ENCODE results near the gene REXO1. TPM values are rescaled to one million over a fixed set of nuclear protein-coding genes. Genes with fewer than 3 reads are reported as not detected.
"Not testable (repeated sequence)": the region's sequence is repeated elsewhere in the genome, so short reads cannot be mapped to it uniquely, and the experiment has no call there.

The REXO1 gene
- 40.8 and 45.3 TPM in 2 replicates for total RNA-seq
- long read RNA-seq = 0 reads

GRCh38 chr19:1848399-1849131 is at the start of gene REXO1:
REXO1 (minus strand) TSS chr19:1848483; CDS start chr19:1848358, 125 bp downstream.
- peak within 1 kb of the TSS; percentile 97 for H3K27ac Mint-ChIP-seq (ENCODE audit: unreplicated experiment)
- H3K4me1 Mint-ChIP-seq = peaks cover 19% of the 10 kb centered on the region
- peak; percentile 99 for DNase-seq (ENCODE audit: low read depth, low spot score)
- no peaks in the 10 kb centered on the region for H3K27me3 Mint-ChIP-seq (ENCODE audit: low read depth)
- H3K4me3 Mint-ChIP-seq = peak within 1 kb of the TSS; percentile 94
- H3K9me3 Mint-ChIP-seq = no peaks in the 10 kb centered on the region
- TF ChIP-seq CTCF (conservative IDR thresholded peaks at IDR 0.05) = peak; percentile 98
- H3K36me3 Mint-ChIP-seq (ENCODE audit: low read depth) = no peaks in the 10 kb centered on the region

- H3K36me3 Mint-ChIP-seq (ENCODE audit: low read depth) = no peaks in the 10 kb centered on the region
- no peaks in the 10 kb centered on the region for H3K27me3 Mint-ChIP-seq (ENCODE audit: low read depth)
- no peak overlapping the region for H3K27ac Mint-ChIP-seq (ENCODE audit: unreplicated experiment)
- TF ChIP-seq CTCF (conservative IDR thresholded peaks at IDR 0.05) = no peak
- H3K4me1 Mint-ChIP-seq = peaks cover 10% of the 10 kb centered on the region
- H3K9me3 Mint-ChIP-seq = peaks cover 4% of the 10 kb centered on the region
- peak overlapping the region; percentile 15 for H3K4me3 Mint-ChIP-seq
- no peak for DNase-seq (ENCODE audit: low read depth, low spot score)
Observed at GRCh38 chr19:1896508-1896907, 48.2 kb upstream of the REXO1 start.

- peaks cover 4% of the 10 kb centered on the region for H3K9me3 Mint-ChIP-seq
- no peaks in the 10 kb centered on the region for H3K36me3 Mint-ChIP-seq (ENCODE audit: low read depth)
- DNase-seq (ENCODE audit: low read depth, low spot score) = no peak
- no peak for TF ChIP-seq CTCF (conservative IDR thresholded peaks at IDR 0.05)
- no peak overlapping the region for H3K4me3 Mint-ChIP-seq
- H3K4me1 Mint-ChIP-seq = peaks cover 10% of the 10 kb centered on the region
- H3K27ac Mint-ChIP-seq (ENCODE audit: unreplicated experiment) = no peak overlapping the region
- H3K27me3 Mint-ChIP-seq (ENCODE audit: low read depth) = no peaks in the 10 kb centered on the region
Observed at GRCh38 chr19:1893791-1894190, 45.5 kb upstream of the REXO1 start.

GRCh38 chr19:1889907-1890306 is 41.6 kb upstream of the REXO1 start:
- H3K4me3 Mint-ChIP-seq = peak overlapping the region; percentile 61
- H3K36me3 Mint-ChIP-seq (ENCODE audit: low read depth) = no peaks in the 10 kb centered on the region
- DNase-seq (ENCODE audit: low read depth, low spot score) = no peak
- no peak overlapping the region for H3K27ac Mint-ChIP-seq (ENCODE audit: unreplicated experiment)
- no peaks in the 10 kb centered on the region for H3K9me3 Mint-ChIP-seq
- H3K27me3 Mint-ChIP-seq (ENCODE audit: low read depth) = no peaks in the 10 kb centered on the region
- TF ChIP-seq CTCF (conservative IDR thresholded peaks at IDR 0.05) = no peak
- peaks cover 5% of the 10 kb centered on the region for H3K4me1 Mint-ChIP-seq

- H3K9me3 Mint-ChIP-seq = no peaks in the 10 kb centered on the region
- TF ChIP-seq CTCF (conservative IDR thresholded peaks at IDR 0.05) = no peak
- no peak overlapping the region for H3K27ac Mint-ChIP-seq (ENCODE audit: unreplicated experiment)
- H3K36me3 Mint-ChIP-seq (ENCODE audit: low read depth) = no peaks in the 10 kb centered on the region
- H3K27me3 Mint-ChIP-seq (ENCODE audit: low read depth) = no peaks in the 10 kb centered on the region
- DNase-seq (ENCODE audit: low read depth, low spot score) = no peak
- H3K4me3 Mint-ChIP-seq = no peak overlapping the region
- peaks cover 19% of the 10 kb centered on the region for H3K4me1 Mint-ChIP-seq
Observed at GRCh38 chr19:1888385-1888784, 40.1 kb upstream of the REXO1 start.

- not testable (repeated sequence) for DNase-seq (ENCODE audit: low read depth, low spot score); H3K4me3 Mint-ChIP-seq; H3K27me3 Mint-ChIP-seq (ENCODE audit: low read depth); H3K9me3 Mint-ChIP-seq; H3K27ac Mint-ChIP-seq (ENCODE audit: unreplicated experiment); H3K36me3 Mint-ChIP-seq (ENCODE audit: low read depth)
- H3K4me1 Mint-ChIP-seq = peaks cover 33% of the 10 kb centered on the region
Observed at GRCh38 chr19:1886360-1886759, 38.1 kb upstream of the REXO1 start.

GRCh38 chr19:1885398-1886119 is 37.3 kb upstream of the REXO1 start, which contains the start of gene ABHD17A:
ABHD17A (minus strand) TSS chr19:1885496; CDS start chr19:1881566, 3,930 bp downstream.
- H3K9me3 Mint-ChIP-seq; H3K27me3 Mint-ChIP-seq (ENCODE audit: low read depth); H3K36me3 Mint-ChIP-seq (ENCODE audit: low read depth): not testable (repeated sequence)
- peak within 1 kb of the TSS; percentile 97 for H3K4me3 Mint-ChIP-seq
- peak within 1 kb of the TSS; percentile 95 for H3K27ac Mint-ChIP-seq (ENCODE audit: unreplicated experiment)
- DNase-seq (ENCODE audit: low read depth, low spot score) = peak; percentile 94
- H3K4me1 Mint-ChIP-seq = peaks cover 33% of the 10 kb centered on the region

Measured in neural crest cell (in vitro differentiated cells).